LNCAP (cell line): ENCODE measurements around the gene MAP3K2.

Experiments
- TF ChIP-seq, protein P1 (sequence below): fragments of 450-650 bp; IDR thresholded peaks from 2 replicates; pipeline ENCODE4 v1.5.1; 2017; ENCODE audit warnings: mild to moderate bottlenecking

Gene MAP3K2

GRCh38 chr2:127314193-127314988 lies 73.4 kb downstream of the MAP3K2 start:
- TF ChIP-seq, protein P1, sequence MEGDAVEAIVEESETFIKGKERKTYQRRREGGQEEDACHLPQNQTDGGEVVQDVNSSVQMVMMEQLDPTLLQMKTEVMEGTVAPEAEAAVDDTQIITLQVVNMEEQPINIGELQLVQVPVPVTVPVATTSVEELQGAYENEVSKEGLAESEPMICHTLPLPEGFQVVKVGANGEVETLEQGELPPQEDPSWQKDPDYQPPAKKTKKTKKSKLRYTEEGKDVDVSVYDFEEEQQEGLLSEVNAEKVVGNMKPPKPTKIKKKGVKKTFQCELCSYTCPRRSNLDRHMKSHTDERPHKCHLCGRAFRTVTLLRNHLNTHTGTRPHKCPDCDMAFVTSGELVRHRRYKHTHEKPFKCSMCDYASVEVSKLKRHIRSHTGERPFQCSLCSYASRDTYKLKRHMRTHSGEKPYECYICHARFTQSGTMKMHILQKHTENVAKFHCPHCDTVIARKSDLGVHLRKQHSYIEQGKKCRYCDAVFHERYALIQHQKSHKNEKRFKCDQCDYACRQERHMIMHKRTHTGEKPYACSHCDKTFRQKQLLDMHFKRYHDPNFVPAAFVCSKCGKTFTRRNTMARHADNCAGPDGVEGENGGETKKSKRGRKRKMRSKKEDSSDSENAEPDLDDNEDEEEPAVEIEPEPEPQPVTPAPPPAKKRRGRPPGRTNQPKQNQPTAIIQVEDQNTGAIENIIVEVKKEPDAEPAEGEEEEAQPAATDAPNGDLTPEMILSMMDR, result no peak

- TF ChIP-seq, protein P1, result no peak
Measured at GRCh38 chr2:127313406-127313805, 74.4 kb downstream of the MAP3K2 start.

DNA sequence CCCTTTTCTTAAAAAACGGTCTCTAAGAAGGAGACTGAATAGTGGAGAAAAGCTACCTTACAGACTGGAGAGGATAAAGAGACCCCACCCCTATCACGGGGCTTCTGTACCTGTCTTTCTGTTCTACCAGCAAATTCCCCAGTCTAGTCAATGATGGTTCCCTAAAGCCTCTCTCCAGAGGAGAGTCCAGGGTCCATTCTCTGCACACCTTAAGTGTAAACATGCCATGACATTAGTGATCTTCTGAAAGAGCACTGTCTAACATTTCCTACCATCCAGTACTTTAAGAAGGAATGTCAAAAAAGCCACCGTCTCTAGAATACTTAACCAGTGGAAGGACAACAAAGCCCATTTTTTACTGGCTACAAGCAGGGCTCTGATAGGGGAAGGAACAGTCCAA lies 76.8 kb downstream of the MAP3K2 start:
- TF ChIP-seq, protein P1, result no peak

DNA sequence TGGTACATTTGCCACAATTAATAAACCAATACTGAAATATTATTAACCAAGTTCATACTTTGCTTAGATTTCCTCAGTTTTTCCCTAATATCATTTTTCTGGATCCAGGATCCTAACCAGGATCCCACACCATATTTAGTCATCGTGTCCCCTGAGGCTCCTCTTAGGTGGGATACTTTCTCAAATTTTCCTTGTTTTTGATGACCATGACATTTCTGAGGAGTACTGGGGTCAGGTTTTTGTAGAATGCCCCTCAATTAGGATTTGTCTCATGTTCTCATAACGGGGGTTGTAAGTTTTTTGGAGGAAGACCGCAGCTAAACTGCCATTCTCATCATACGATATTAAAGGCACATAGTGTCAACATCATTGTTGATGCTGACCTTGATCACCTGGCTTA lies 78.3 kb downstream of the MAP3K2 start:
- TF ChIP-seq, protein P1, result no peak

- TF ChIP-seq, protein P1, result no peak
Measured at GRCh38 chr2:127308586-127309138, 79.1 kb downstream of the MAP3K2 start.

DNA sequence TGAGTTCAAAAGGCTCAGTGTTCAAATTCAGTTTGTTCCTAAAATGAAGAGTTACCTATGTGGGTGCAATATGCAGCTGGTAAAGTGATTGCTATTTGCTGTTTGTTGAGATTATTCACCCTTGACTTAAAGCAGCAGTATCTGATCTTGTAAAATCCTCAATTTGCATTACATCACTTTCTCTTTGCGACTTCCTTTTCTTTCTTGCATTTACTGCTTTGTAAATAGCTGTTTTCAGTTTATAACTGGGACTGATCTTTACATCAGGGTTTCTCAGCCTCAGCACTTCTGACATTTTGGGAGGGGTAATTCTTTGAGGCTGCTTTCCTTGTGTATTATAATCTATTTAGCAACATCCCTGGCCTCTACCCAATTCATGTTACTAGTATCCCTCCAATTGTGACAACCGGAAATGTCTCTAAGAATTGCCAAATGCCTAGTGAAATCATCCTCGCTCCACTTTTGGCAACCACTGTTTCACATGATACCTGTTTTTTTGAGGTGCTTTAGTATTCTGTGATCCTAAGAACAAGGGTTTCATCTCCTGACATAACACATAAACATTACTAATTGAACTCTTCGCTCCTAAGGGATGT lies 81.7 kb downstream of the MAP3K2 start:
- TF ChIP-seq, protein P1, result no peak

- TF ChIP-seq, protein P1, result no peak
Measured at GRCh38 chr2:127302168-127302567, 85.6 kb downstream of the MAP3K2 start.
